GM19025 (cell line): ENCODE results near the gene ADNP.
A peak's percentile ranks its signal among the peaks of the same experiment; 100 is the strongest.
"Not testable (repeated sequence)": the region's sequence is repeated elsewhere in the genome, so short reads cannot be mapped to it uniquely, and the experiment has no call there.

ENCODE experiments used
- ATAC-seq: cut with Tn5 transposase; IDR thresholded peaks from one replicate; pipeline ENCODE4 v1.9.1; 2021; ENCODE audit warnings: mild to moderate bottlenecking, low read depth, moderate library complexity; ENCODE audit not compliant: unreplicated experiment

Gene ADNP

DNA sequence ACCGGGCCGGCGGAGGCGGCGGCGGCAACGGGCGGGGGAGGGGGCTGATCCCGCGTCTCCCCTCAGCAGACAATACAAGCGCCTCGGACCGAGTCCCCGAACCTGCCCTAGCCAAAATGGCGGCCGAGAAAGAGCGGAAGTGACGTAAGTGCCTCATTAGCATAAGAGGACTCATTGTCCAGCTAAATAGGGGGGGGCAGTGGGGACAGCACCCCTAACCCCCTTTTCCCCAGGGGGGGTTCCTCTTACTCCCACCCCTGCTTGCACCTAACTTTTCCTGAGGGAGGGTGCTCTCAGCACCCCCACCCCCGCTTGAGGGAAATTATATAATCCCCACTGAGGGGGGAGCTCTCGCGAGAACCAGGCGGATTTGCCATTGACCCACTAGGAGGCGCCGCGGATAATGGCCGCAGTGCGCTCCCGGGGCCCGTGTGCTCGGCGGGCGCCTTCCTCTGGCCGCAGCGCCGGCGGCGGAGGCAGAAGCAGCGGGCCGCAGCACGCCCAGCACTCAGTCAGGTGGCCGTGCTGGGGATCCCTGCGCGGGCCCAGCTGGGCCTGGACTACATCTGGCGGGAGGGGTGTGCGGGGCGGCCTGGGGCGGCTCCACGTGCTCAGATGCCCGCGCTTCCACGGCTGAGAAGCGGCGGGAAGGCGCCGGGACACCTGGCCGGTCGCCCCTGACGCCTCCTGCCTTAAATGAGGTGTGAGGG is at the start of gene ADNP:
ADNP (minus strand) TSS at position 132 of the 710 bp plus-strand sequence. CDS start 27,441 bp downstream, outside the sequence.
- peak; percentile 59 for ATAC-seq

- ATAC-seq, result no peak
Observed at GRCh38 chr20:50980071-50980681, 48.9 kb upstream of the ADNP start.

DNA sequence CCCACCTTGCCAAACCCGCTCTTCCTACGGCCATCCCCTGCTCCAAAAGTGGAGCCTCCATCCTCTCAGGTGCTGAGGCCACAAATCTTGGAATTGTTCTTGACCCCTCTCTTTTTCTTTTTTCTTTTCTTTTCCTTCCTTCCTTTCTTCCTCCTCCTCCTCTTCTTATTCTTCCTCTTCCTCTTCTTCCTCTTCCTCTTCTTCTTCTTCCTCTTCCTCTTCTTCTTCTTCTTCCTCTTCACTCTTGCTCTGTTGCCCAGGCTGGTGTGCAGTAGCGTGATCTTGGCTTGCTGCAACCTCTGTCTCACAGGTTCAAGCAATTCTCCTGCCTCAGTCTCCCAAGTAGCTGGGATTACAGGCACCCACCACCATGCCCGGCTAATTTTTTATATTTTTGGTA is 47.3 kb upstream of the ADNP start:
- ATAC-seq, result not testable (repeated sequence)

- no peak for ATAC-seq
Observed at GRCh38 chr20:50977066-50978021, 46.1 kb upstream of the ADNP start.

DNA sequence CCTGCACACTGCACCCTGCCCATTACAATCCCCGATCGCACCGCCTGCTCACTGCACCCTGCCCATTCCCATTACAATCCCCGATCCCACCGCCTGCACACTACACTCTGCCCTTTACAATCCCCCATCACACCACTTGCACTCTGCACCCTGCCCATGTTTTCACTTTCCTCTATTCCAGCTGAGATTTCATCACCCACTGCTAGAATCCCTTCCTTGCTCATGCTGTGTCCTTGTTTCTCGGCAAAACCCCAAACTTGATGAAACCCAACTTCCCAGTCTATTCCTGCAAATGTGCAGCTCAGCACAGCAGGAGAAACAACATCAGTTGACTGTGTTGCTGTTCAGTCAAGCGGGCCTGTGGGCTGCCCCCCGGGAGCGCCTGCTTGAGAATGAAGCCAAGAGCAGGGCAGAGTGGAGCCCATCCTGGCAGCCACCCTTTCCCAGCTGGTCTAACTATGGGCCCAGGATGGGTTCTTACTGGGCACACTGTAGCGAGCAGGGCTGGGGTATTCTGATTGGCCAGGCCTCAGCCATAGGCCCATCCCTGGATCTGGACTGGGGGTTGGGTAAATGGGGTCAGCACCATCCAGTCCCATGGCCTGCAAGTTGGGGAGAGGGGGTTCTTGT is 44.6 kb upstream of the ADNP start:
- no peak for ATAC-seq

- ATAC-seq, result no peak
Observed at GRCh38 chr20:50969912-50970311, 38.7 kb upstream of the ADNP start.

DNA sequence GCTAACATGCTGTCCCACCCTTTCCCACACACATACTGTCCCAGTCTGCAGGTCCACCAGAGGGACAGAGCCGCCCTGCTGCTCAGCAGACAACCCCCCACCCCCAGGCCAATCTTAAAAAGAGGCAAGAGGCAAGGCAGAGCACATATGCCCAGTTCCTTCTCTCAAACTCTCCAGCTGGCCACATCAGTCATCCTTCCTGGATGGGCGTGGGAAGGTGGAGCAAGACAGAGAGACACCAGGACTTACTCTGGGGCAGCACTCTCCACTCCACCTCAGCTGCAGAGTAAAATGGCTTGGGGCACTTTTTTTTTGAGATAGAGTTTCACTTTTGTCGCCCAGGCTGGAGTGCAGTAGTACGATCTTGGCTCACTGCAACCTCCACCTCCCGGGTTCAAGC is 38.2 kb upstream of the ADNP start:
- ATAC-seq, result no peak

DNA sequence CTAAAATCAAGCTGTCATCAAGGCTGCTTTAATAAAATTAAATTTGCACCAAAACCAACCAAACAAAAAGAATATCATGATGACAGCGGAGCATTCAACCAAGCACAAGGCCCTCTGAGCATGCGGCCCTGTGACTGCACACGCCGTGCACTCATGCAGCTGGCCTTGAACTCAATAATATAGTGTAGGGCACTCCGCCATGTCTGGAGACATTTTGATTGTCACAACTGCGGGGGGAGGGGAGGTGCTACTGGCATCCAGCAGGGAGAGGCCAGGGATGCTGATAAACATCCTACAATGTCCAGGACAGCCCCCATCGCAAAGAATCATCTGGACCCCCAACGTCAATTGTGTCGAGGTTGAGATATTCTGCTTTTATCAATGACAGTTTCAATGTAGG is 37.1 kb upstream of the ADNP start:
- ATAC-seq, result no peak

DNA sequence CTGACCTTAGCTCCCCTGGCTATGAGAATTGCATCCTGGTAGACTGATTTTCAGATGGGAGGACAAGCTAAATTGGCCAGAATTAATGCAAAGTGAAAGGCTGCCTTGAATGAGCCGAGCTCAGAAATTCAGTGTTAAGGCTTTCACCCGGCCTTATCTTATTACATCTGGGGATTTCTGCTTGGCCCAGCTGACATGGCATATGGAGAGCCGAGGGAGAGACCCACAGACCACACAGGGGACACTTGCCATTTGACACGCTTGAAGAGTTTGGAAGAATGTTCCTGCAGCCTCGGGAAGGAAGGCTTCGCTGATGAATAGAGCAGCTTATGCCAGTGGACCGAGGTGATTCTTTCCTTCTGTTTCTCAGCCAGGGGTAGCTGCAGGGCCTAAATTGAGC is 36.3 kb upstream of the ADNP start:
- ATAC-seq, result no peak

- ATAC-seq, result no peak
Observed at GRCh38 chr20:50959543-50960126, 28.4 kb upstream of the ADNP start.

DNA sequence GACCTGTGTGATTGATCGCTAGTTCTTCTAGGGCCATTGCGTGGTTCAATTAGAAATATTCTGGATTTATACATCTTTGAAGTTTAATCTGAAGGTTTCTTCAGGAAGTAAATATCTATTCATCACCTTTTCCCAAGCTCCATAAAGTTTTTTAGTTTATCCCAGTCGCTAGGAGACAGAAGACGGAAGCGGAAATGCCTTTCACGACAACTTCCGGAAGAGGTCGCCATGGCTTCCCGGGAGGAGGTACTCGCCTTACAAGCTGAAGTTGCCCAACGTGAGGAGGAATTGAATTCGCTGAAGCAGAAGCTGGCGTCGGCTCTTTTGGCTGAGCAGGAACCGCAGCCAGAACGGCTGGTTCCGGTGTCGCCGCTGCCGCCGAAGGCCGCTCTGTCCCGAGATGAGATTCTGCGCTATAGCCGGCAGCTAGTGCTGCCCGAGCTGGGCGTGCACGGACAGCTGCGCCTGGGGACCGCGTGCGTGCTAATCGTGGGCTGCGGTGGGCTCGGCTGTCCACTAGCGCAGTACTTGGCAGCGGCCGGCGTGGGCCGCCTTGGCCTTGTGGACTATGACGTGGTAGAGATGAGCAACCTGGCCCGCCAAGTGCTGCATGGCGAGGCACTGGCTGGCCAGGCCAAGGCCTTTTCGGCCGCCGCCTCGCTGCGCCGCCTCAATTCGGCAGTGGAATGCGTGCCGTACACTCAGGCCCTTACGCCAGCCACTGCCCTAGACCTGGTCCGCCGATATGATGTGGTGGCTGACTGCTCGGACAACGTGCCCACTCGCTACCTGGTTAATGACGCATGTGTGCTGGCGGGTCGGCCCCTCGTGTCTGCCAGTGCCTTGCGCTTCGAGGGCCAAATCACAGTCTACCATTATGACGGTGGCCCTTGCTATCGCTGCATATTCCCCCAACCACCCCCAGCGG is 27.6 kb upstream of the ADNP start, which contains the start of gene MOCS3:
MOCS3 (plus strand) TSS at position 204 of the 928 bp plus-strand sequence; CDS start at position 229, 25 bp downstream.
- peak; percentile 78 for ATAC-seq

DNA sequence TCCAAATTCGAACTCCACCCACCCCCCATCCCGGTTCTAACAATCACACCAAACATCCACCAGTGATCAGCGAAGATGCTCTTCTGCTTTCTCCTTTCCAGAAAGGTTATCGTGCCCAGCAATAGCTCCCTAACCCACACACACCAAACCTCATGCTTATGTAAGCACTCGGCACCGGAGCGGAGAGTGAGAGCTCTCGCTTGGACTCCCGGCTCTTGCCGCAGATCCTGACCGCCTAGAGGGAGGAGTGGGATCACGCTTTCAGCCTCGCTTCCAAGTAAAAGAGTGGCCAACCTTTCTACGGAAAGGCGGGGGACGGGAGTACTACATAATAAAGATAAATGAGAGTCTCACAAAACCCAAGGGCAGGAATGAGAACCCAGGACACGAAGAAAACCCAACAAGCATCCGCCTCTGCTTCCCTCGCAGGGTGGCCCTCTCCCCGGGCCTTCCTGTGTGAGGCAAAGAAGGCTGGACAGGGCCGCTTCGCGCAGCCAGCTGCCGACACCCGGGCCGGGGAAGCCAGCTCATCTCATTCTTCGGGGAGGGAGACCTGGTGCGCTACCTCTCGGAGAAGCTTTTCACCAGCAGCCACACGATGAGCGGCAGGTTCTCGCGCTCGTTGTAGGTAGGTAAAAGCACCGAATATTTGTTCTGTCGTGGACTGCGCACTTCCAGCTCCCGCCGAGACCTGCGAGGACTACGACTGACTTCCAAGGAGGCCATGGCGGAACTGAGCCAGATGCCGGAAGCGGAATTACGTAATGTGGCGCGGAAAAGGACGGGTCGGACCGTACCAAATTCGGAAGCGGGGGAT is 26.8 kb upstream of the ADNP start, which contains the start of gene DPM1:
DPM1 (minus strand) TSS at position 735 of the 817 bp plus-strand sequence; CDS start at position 726, 9 bp downstream.
- peak; percentile 66 for ATAC-seq

GRCh38 chr20:50957276-50957675 is 26.0 kb upstream of the ADNP start:
- no peak for ATAC-seq

DNA sequence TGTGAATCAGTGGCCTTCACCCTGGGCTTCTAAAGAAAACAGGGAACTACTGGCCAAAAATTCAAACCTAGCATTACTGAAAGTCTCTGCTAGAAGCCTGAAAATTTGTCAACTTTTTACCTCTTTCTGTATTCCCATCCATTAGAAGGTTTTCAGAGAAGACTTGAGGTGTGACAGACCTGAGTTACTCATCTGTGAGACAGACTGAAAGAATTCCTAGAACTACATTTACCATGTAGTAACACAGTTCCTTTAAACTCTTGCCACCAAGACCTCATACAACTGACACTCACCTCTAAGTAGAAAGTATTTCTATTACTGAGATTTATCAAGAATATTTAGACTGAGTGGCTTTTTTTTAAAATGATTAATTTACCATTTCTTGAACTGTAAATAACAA is 22.6 kb upstream of the ADNP start:
- ATAC-seq, result no peak

GRCh38 chr20:50953196-50953595 is 22.0 kb upstream of the ADNP start:
- no peak for ATAC-seq

GRCh38 chr20:50948132-50948785 is 17.0 kb upstream of the ADNP start:
- no peak for ATAC-seq

- ATAC-seq, result no peak
Observed at GRCh38 chr20:50943069-50943468, 11.8 kb upstream of the ADNP start.

- no peak for ATAC-seq
Observed at GRCh38 chr20:50933589-50933988, 2.4 kb upstream of the ADNP start.
